Lung (tissue), 12 donors: ENCODE measurements around the gene NUB1. TPM values are rescaled to one million over a fixed set of nuclear protein-coding genes. Genes with fewer than 3 reads are reported as not detected.

Experiments
- ATAC-seq: fragments of 200-7000 bp; cut with Tn5 transposase; one replicate; pipeline ENCODE4 v1.9.1; 2020; ENCODE audit warnings: moderate number of reproducible peaks; ENCODE audit not compliant: insufficient read depth, low FRiP score
- DNase-seq, 3 donors: peaks; one replicate each; pipeline ENCODE4 v3.0.0-alpha.2; 2013 to 2017
- H3K27ac ChIP-seq, 2 donors: one replicate each; pipeline ENCODE4 v1.5.1; 2013; ENCODE audit warnings: mild to moderate bottlenecking in 2 of 2, moderate library complexity in 2 of 2, control low read depth in 1 of 2, inconsistent platforms in 1 of 2, low read depth in 1 of 2, low read length in 1 of 2
- H3K27me3 ChIP-seq, 3 donors: one replicate each; pipeline ENCODE4 v1.5.1; 2013; ENCODE audit warnings: low read length in 2 of 3; ENCODE audit not compliant: control insufficient read depth in 3 of 3, insufficient read depth in 3 of 3
- H3K36me3 ChIP-seq, 4 donors: one replicate each; pipeline ENCODE4 v1.5.1; 2013; ENCODE audit warnings: low read length in 4 of 4, mild to moderate bottlenecking in 1 of 4, moderate library complexity in 1 of 4; ENCODE audit not compliant: control insufficient read depth in 4 of 4, insufficient read depth in 4 of 4
- H3K4me1 ChIP-seq, 5 donors: one replicate each; pipeline ENCODE4 v1.5.1; 2013; ENCODE audit warnings: low read length in 5 of 5, mild to moderate bottlenecking in 2 of 5, moderate library complexity in 1 of 5; ENCODE audit not compliant: control insufficient read depth in 5 of 5, insufficient read depth in 5 of 5
- H3K4me3 ChIP-seq: one replicate; pipeline ENCODE4 v1.5.1; 2013; ENCODE audit warnings: mild to moderate bottlenecking, control low read depth, moderate library complexity
- H3K9ac ChIP-seq, 2 donors: one replicate each; pipeline ENCODE4 v1.5.1; 2013; ENCODE audit warnings: low read length in 2 of 2, control low read depth in 1 of 2; ENCODE audit not compliant: insufficient read depth in 1 of 2
- H3K9me3 ChIP-seq, 4 donors: one replicate each; pipeline ENCODE4 v1.5.1; 2013; ENCODE audit warnings: low read length in 3 of 4, mild to moderate bottlenecking in 1 of 4, moderate library complexity in 1 of 4; ENCODE audit not compliant: control insufficient read depth in 4 of 4, insufficient read depth in 3 of 4
- WGBS, 2 donors: extraction: QIAGEN DNeasy Blood & Tissue Kit; methylation state at CpG; one replicate each; pipeline ENCODE4 v1.1.7; 2013; 5-methylcytosine and 5-hydroxymethylcytosine counted together
- polyA plus RNA-seq, 2 donors: library from polyadenylated mRNA; stranded (reverse); fragments of 200-250 nt; gene quantifications; one replicate each; pipeline ENCODE4 v1.2.1, GENCODE V29; 2013
- total RNA-seq, 2 donors: library from RNA; depleted of rRNA in 1 of 2; stranded (reverse); fragments of >200 nt in 1 of 2; gene quantifications; one replicate each; pipeline ENCODE4 v1.2.1, GENCODE V29; 2014 to 2021
- TF ChIP-seq, protein P1 (sequence below): IDR thresholded peaks from 2 replicates; pipeline ENCODE4 v1.5.1; 2012; ENCODE audit warnings: mild to moderate bottlenecking; ENCODE audit errors: control extremely low read depth, extremely low read depth
- donor health status: control.
- donor health status: control.
- donor health status: Bipolar disorder and iron deficiency.
- donor health status: healthy.
- donor health status: DM: yes; HTN: yes; CAD: no.

Gene NUB1
- total and polyA plus RNA-seq, 4 donors = 22.6 to 47.4 (median 34.6) TPM

DNA sequence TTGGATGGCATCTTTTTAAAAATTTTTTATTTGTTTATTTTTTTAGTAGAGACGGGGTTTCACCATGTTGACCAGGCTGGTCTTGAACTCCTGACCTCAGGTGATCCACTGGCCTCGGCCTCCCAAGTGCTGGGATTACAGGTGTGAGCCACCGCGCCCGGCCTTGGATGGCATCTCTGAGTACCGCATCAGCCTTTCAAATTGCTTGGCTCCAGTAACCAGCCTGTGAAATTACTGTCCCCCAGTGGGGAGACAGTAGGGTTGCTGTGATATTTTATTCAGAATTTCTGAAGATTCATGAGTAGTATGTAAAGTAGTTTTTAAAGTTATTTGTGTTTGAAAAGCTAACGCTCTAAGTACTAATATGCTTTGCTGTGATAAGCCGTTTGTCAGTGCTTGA is 1.2 kb downstream of the NUB1 start:
- H3K27me3 ChIP-seq = no peaks in the 10 kb centered on the region
- DNase-seq (no peak), ATAC-seq (no peak)
- peak overlapping the region in 1 of 2 donors; percentile 89 for H3K9ac ChIP-seq
- peaks cover 3 to 19% (median 6%) of the 10 kb centered on the region in 4 donors for H3K36me3 ChIP-seq
- H3K27ac ChIP-seq = no peak overlapping the region
- H3K4me1 ChIP-seq = peaks cover 0 to 12% (median 5%) of the 10 kb centered on the region in 5 donors
- H3K4me3 ChIP-seq = no peak overlapping the region
- TF ChIP-seq, protein P1, sequence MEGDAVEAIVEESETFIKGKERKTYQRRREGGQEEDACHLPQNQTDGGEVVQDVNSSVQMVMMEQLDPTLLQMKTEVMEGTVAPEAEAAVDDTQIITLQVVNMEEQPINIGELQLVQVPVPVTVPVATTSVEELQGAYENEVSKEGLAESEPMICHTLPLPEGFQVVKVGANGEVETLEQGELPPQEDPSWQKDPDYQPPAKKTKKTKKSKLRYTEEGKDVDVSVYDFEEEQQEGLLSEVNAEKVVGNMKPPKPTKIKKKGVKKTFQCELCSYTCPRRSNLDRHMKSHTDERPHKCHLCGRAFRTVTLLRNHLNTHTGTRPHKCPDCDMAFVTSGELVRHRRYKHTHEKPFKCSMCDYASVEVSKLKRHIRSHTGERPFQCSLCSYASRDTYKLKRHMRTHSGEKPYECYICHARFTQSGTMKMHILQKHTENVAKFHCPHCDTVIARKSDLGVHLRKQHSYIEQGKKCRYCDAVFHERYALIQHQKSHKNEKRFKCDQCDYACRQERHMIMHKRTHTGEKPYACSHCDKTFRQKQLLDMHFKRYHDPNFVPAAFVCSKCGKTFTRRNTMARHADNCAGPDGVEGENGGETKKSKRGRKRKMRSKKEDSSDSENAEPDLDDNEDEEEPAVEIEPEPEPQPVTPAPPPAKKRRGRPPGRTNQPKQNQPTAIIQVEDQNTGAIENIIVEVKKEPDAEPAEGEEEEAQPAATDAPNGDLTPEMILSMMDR = no peak
- WGBS, 2 donors = 57 to 74% methylated on average over 8 of the region's 8 CpGs
- H3K9me3 ChIP-seq = no peaks in the 10 kb centered on the region

DNA sequence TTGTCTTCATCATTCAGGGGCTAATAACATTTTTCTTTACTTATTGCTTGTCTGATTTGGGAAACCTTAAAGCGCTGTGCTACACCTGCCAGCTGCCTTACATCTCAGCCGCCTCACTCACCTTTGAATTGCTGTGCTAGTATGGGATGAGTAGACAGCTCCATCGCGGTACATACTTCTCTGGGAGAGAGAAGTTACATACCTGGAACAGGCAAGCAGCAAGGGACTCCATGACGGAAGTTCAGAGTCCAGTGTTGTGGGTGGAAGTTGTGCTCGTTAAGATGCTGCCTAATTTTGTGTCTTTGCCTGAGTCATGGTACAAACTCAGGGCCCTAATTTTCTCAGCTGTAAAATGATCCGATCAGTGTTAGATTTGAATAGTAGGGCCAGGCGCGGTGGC is 1.9 kb downstream of the NUB1 start:
- Histone ChIP-seq H3K4me3 (no peak overlapping the region), H3K36me3 (peaks cover 3 to 19% (median 6%) of the 10 kb centered on the region in 4 donors), H3K9ac (no peak overlapping the region), H3K9me3 (no peaks in the 10 kb centered on the region), H3K27me3 (no peaks in the 10 kb centered on the region), H3K27ac (no peak overlapping the region), H3K4me1 (peaks cover 0 to 12% (median 5%) of the 10 kb centered on the region in 5 donors)
- ATAC-seq (no peak), DNase-seq (no peak)
- WGBS, 2 donors = 96% methylated on average over 9 of the region's 9 CpGs
- TF ChIP-seq, protein P1 = no peak

DNA sequence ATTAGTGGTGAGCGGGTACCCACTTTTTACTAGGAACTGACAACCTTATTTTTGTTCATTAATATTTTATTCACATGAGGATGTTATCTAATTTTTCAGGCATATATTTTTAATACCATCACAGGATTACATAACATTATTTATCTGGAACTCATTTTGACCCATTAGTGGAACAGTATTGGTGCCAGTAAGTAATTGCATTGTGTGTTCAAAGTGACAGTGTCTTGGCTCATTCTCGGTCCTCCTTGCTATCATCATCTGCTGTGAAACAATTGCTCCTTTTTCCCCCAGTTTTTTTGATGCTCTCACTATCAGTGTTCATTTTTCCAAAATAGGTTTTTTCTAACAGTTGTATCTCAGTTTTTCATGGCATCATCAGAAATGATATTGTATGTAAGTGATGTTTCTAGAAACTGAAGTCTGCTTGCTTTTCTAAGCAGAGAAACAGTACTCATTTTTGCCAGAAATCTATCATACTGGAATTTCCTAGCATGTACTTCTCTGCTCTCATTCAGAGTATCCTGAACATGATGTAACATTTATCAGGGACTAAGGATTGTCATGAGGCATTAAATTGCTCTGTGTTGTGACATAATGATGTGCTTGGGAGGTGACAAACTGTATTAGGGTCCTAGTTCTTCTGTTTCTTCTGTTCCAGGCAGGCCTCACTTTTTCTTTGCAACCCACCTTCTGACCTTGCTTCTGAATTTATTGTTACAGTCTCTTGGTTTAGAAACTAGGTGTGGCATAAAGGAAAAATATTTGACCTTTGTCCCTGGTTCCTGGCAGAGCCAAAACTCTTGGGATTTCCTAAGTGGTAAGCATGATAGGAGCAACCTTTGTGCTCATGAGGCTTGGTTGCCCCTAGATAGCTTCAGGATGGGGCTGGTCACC is 4.2 kb downstream of the NUB1 start:
- Histone ChIP-seq H3K9me3 (no peaks in the 10 kb centered on the region), H3K4me3 (no peak overlapping the region), H3K36me3 (peaks cover 3 to 22% (median 8%) of the 10 kb centered on the region in 4 donors), H3K9ac (no peak overlapping the region), H3K4me1 (peaks cover 0 to 12% (median 5%) of the 10 kb centered on the region in 5 donors), H3K27ac (no peak overlapping the region), H3K27me3 (no peaks in the 10 kb centered on the region)
- WGBS, 2 donors = 89% methylated on average over 2 of the region's 2 CpGs
- DNase-seq = no peak
- TF ChIP-seq, protein P1 = no peak
- no peak for ATAC-seq
